H9 (cell line): ENCODE data around the gene DENND1C. TPM values are rescaled to one million over a fixed set of nuclear protein-coding genes. Genes with fewer than 3 reads are reported as not detected.

Experiments
- DNase-seq: peaks from one replicate; pipeline ENCODE4 v3.0.0-alpha.2; 2017
- H2AFZ ChIP-seq: one replicate; pipeline ENCODE4 v1.6.1; 2013; ENCODE audit warnings: mild to moderate bottlenecking, low read length, control low read depth, moderate library complexity
- H2AK5ac ChIP-seq: 2 replicates; pipeline ENCODE4 v1.6.1; 2013; ENCODE audit warnings: low read length, control low read depth, mixed read lengths; ENCODE audit not compliant: insufficient read length
- H2BK120ac ChIP-seq: one replicate; pipeline ENCODE4 v1.6.1; 2013; ENCODE audit warnings: low read depth, mild to moderate bottlenecking, low read length, control low read depth, inconsistent platforms; ENCODE audit not compliant: poor library complexity, severe bottlenecking
- H2BK12ac ChIP-seq: 2 replicates; pipeline ENCODE4 v1.6.1; 2013; ENCODE audit warnings: low read length, control low read depth, mixed read lengths, low read depth; ENCODE audit not compliant: insufficient read length
- H2BK15ac ChIP-seq: 2 replicates; pipeline ENCODE4 v1.6.1; 2013; ENCODE audit warnings: low read depth, low read length, control low read depth
- H2BK20ac ChIP-seq: one replicate; pipeline ENCODE4 v1.6.1; 2013; ENCODE audit warnings: low read depth, mild to moderate bottlenecking, low read length, control low read depth, inconsistent platforms; ENCODE audit not compliant: poor library complexity, severe bottlenecking
- H2BK5ac ChIP-seq: 2 replicates; pipeline ENCODE4 v1.6.1; 2013; ENCODE audit warnings: low read length, control low read depth, mixed read lengths; ENCODE audit not compliant: insufficient read length
- H3K14ac ChIP-seq: 2 replicates; pipeline ENCODE4 v1.6.1; 2013; ENCODE audit warnings: low read length, control low read depth; ENCODE audit not compliant: insufficient read depth
- H3K18ac ChIP-seq: 2 replicates; pipeline ENCODE4 v1.6.1; 2013; ENCODE audit warnings: low read depth, mild to moderate bottlenecking, mixed read lengths, low read length, control low read depth; ENCODE audit not compliant: insufficient read length
- H3K23ac ChIP-seq: 2 replicates; pipeline ENCODE4 v1.6.1; 2013; ENCODE audit warnings: low read length, control low read depth, mixed read lengths, low read depth; ENCODE audit not compliant: insufficient read length
- H3K23me2 ChIP-seq: 2 replicates; pipeline ENCODE4 v1.6.1; 2013; ENCODE audit warnings: low read depth, mild to moderate bottlenecking, mixed read lengths, low read length, control low read depth; ENCODE audit not compliant: insufficient read length, poor library complexity, severe bottlenecking
- H3K27ac ChIP-seq: 2 replicates; pipeline ENCODE4 v1.5.1; 2013; ENCODE audit warnings: low read length, control low read depth, mixed read lengths, low read depth; ENCODE audit not compliant: insufficient read length
- H3K27me3 ChIP-seq: 2 replicates; pipeline ENCODE4 v1.6.1; 2013; ENCODE audit warnings: low read length, control low read depth, inconsistent platforms; ENCODE audit not compliant: insufficient read depth
- H3K4ac ChIP-seq: 2 replicates; pipeline ENCODE4 v1.6.1; 2013; ENCODE audit warnings: low read depth, mild to moderate bottlenecking, control low read depth, inconsistent platforms, low read length, moderate library complexity
- H3K4me1 ChIP-seq: 2 replicates; pipeline ENCODE4 v1.6.1; 2013; ENCODE audit warnings: low read length, control low read depth, inconsistent platforms; ENCODE audit not compliant: insufficient read depth
- H3K4me2 ChIP-seq: 2 replicates; pipeline ENCODE4 v1.6.1; 2013; ENCODE audit warnings: low read length, control low read depth, mixed read lengths; ENCODE audit not compliant: insufficient read length, insufficient read depth
- H3K56ac ChIP-seq: 2 replicates; pipeline ENCODE4 v1.6.1; 2013; ENCODE audit warnings: low read depth, mild to moderate bottlenecking, mixed read lengths, low read length, control low read depth; ENCODE audit not compliant: insufficient read length
- H3K79me1 ChIP-seq: 2 replicates; pipeline ENCODE4 v1.6.1; 2013; ENCODE audit warnings: low read depth, mild to moderate bottlenecking, moderate library complexity, low read length, control low read depth, inconsistent platforms; ENCODE audit not compliant: insufficient read depth, poor library complexity, severe bottlenecking
- H3K79me2 ChIP-seq: 2 replicates; pipeline ENCODE4 v1.6.1; 2013; ENCODE audit warnings: low read length, control low read depth, inconsistent platforms; ENCODE audit not compliant: insufficient read depth
- H3K9ac ChIP-seq: 2 replicates; pipeline ENCODE4 v1.6.1; 2013; ENCODE audit warnings: low read length, control low read depth, mixed read lengths; ENCODE audit not compliant: insufficient read length; ENCODE audit errors: extremely low read depth
- H3K9me3 ChIP-seq: one replicate; pipeline ENCODE4 v1.6.1; 2013; ENCODE audit warnings: low read depth, low read length, inconsistent platforms; ENCODE audit not compliant: control insufficient read depth
- H3T11ph ChIP-seq: one replicate; pipeline ENCODE4 v1.6.1; 2013; ENCODE audit warnings: mild to moderate bottlenecking, low read length, control low read depth, inconsistent platforms
- H4K20me1 ChIP-seq: one replicate; pipeline ENCODE4 v1.6.1; 2013; ENCODE audit not compliant: control insufficient read depth, insufficient read length, insufficient read depth
- H4K5ac ChIP-seq: 2 replicates; pipeline ENCODE4 v1.6.1; 2013; ENCODE audit warnings: low read depth, mild to moderate bottlenecking, mixed read lengths, low read length, control low read depth; ENCODE audit not compliant: insufficient read length
- H4K8ac ChIP-seq: replicated peaks from 2 replicates; pipeline ENCODE4 v1.6.1; 2013; ENCODE audit warnings: low read length, control low read depth, mixed read lengths, low read depth; ENCODE audit not compliant: insufficient read length
- H4K91ac ChIP-seq: 2 replicates; pipeline ENCODE4 v1.6.1; 2013; ENCODE audit warnings: low read depth, mild to moderate bottlenecking, moderate library complexity, mixed read lengths, low read length, control low read depth; ENCODE audit not compliant: insufficient read length
- H3K27ac Mint-ChIP-seq, 3 experiments: 2 replicates in 2 of 3; 3 replicates in 1 of 3; pipeline ENCODE4 v1.8.0; 2020 to 2021; ENCODE audit warnings: mixed read lengths in 3 of 3, mild to moderate bottlenecking in 1 of 3, moderate library complexity in 1 of 3
- H3K27me3 Mint-ChIP-seq: 2 replicates; pipeline ENCODE4 v1.8.0; 2021; ENCODE audit warnings: low read depth, mild to moderate bottlenecking, moderate library complexity, mixed read lengths
- H3K36me3 Mint-ChIP-seq, 3 experiments: 2 replicates in 2 of 3; 3 replicates in 1 of 3; pipeline ENCODE4 v1.8.0; 2020 to 2021; ENCODE audit warnings: low read depth in 3 of 3, mixed read lengths in 3 of 3; ENCODE audit not compliant: insufficient read depth in 1 of 3
- H3K4me1 Mint-ChIP-seq, 2 experiments: 2 replicates each; pipeline ENCODE4 v1.8.0; 2020; ENCODE audit warnings: mixed read lengths in 2 of 2
- H3K4me3 Mint-ChIP-seq, 2 experiments: 2 replicates in 1 of 2; 3 replicates in 1 of 2; pipeline ENCODE4 v1.8.0; 2020 to 2021; ENCODE audit warnings: mild to moderate bottlenecking in 2 of 2, mixed read lengths in 2 of 2, moderate library complexity in 1 of 2
- H3K9me3 Mint-ChIP-seq, 2 experiments: 2 replicates in 1 of 2; 3 replicates in 1 of 2; pipeline ENCODE4 v1.8.0; 2020; ENCODE audit warnings: mild to moderate bottlenecking in 2 of 2, mixed read lengths in 2 of 2, moderate library complexity in 1 of 2
- CTCF ChIP-seq: fragments of 200-600 bp; sonication (generic); conservative IDR thresholded peaks from 3 replicates; pipeline ENCODE4 v1.8.0; 2021; ENCODE audit warnings: antibody characterized with exemption, mild to moderate bottlenecking
- WGBS: extraction: QIAGEN DNeasy Blood & Tissue Kit; methylation state at CpG from one replicate; pipeline ENCODE4 v1.1.7; 2013; ENCODE audit warnings: missing lambda C conversion rate, low lambda C conversion rate, mixed read lengths; ENCODE audit not compliant: insufficient read length; ENCODE audit errors: extremely low coverage; 5-methylcytosine and 5-hydroxymethylcytosine counted together
- total RNA-seq: library from RNA; stranded (reverse); gene quantifications from 2 replicates; pipeline ENCODE4 v1.2.1, GENCODE V29; 2021

DENND1C gene
- total RNA-seq, 1 experiment from 2014 or later: 2.4 TPM

DNA sequence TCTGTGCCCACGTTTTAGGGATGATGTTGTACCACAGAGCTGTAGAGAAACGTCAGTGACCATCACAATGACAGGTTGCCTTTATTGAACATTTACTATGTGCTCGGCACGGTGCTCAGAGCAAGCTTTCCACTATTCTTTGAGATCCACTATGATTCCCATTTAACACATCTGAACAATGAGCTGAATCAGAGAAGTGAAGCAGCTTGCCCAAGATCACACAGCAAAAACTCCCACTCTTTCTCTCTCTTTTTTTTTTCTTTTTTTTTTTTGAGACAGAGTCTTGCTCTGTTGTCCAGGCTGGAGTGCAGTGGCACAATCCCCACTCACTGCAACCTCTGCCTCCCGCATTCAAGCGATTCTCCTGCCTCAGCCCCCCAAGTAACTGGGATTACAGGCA is 41.1 kb upstream of the DENND1C start:
- H4K5ac ChIP-seq: no peak overlapping the region
- H2AFZ ChIP-seq: no peak overlapping the region
- no peaks in the 10 kb centered on the region for H3K27me3 ChIP-seq
- no peak overlapping the region for H3K18ac ChIP-seq
- Mint-ChIP-seq H3K27me3 (peaks cover 5% of the 10 kb centered on the region), H3K9me3 (no peaks in the 10 kb centered on the region), H3K27ac (no peak overlapping the region), H3K4me3 (no peak overlapping the region), H3K36me3 (no peaks in the 10 kb centered on the region), H3K4me1 (peaks cover 4 to 8% of the 10 kb centered on the region in 2 experiments)
- no peak overlapping the region for H3K4ac ChIP-seq
- no peak overlapping the region for H3K14ac ChIP-seq
- H3K79me2 ChIP-seq: no peaks in the 10 kb centered on the region
- H3K9me3 ChIP-seq: no peaks in the 10 kb centered on the region
- H3K27ac ChIP-seq: no peak overlapping the region
- no peak overlapping the region for H3K23ac ChIP-seq
- H3K79me1 ChIP-seq: no peaks in the 10 kb centered on the region
- H3K4me2 ChIP-seq: no peak overlapping the region
- H3K56ac ChIP-seq: no peak overlapping the region
- no peak overlapping the region for H2AK5ac ChIP-seq
- TF ChIP-seq CTCF: no peak
- H2BK5ac ChIP-seq: no peak overlapping the region
- no peaks in the 10 kb centered on the region for H3K23me2 ChIP-seq
- H3K9ac ChIP-seq: no peak overlapping the region
- H2BK120ac ChIP-seq: no peak overlapping the region
- no peaks in the 10 kb centered on the region for H3K4me1 ChIP-seq
- no peak overlapping the region for H3T11ph ChIP-seq
- H4K20me1 ChIP-seq: no peaks in the 10 kb centered on the region
- H2BK12ac ChIP-seq: no peak overlapping the region
- H2BK20ac ChIP-seq: no peak overlapping the region
- H4K91ac ChIP-seq: no peak overlapping the region
- H2BK15ac ChIP-seq: no peak overlapping the region
- WGBS: no CpG with 5 or more reads among the region's 6 CpGs
- DNase-seq: no peak
- H4K8ac ChIP-seq: peak overlapping the region; percentile 24
